ENCODE results near the gene TMC3. TPM values are rescaled to one million over a fixed set of nuclear protein-coding genes. Genes with fewer than 3 reads are reported as not detected.

Gene TMC3
- total and polyA plus RNA-seq, 4 donors = 0.02 to 0.13 TPM; not detected in 2

DNA sequence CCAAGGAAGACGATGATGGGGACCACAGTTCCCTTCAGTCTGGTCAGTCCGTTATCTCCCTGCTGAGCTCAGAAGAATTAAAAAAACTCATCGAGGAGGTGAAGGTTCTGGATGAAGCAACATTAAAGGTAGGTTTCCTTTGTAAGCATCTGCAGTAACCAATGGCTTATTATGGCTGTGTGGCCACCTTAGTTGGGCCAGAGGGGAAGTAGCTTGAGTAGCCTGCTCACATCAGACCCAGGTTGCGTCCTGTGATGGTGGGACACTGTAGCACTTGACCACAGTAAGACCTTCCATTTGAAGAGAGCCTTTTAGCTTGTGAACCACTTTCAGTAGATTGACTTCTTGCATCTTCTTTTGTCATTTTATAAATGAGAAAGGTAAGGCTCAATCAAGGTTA, 72.6 kb downstream of the TMC3 start:
- WGBS = 86% methylated on average over 4 of the region's 4 CpGs

DNA sequence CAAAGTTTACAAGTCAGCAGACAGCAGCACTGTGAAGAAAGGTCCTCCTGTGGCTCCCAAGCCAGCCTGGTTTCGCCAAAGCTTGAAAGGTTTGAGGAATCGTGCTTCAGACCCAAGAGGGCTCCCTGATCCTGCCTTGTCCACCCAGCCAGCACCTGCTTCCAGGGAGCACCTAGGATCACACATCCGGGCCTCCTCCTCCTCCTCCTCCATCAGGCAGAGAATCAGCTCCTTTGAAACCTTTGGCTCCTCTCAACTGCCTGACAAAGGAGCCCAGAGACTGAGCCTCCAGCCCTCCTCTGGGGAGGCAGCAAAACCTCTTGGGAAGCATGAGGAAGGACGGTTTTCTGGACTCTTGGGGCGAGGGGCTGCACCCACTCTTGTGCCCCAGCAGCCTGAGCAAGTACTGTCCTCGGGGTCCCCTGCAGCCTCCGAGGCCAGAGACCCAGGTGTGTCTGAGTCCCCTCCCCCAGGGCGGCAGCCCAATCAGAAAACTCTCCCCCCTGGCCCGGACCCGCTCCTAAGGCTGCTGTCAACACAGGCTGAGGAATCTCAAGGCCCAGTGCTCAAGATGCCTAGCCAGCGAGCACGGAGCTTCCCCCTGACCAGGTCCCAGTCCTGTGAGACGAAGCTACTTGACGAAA, 74.3 kb downstream of the TMC3 start:
- 77% methylated on average over 14 of the region's 14 CpGs for WGBS
- no peak overlapping the region for H3K27ac ChIP-seq (ENCODE audit: low read depth in 1 of 2, low read length in 2 of 2)
- H3K4me3 ChIP-seq (ENCODE audit: low read depth in 1 of 3, low read length in 3 of 3) = peak overlapping the region in 1 of 3 donors; percentile 6
- no peaks in the 10 kb centered on the region for H3K9me3 ChIP-seq (ENCODE audit: control insufficient read depth in 4 of 4, low read length in 3 of 4)
- peaks cover 5 to 24% (median 16%) of the 10 kb centered on the region in 4 donors for H3K4me1 ChIP-seq (ENCODE audit: control insufficient read depth in 4 of 4, insufficient read depth in 4 of 4, low read length in 3 of 4)
- no peak for DNase-seq (ENCODE audit: low spot score)
- peaks cover 0 to 2% (median 0%) of the 10 kb centered on the region in 4 donors for H3K36me3 ChIP-seq (ENCODE audit: control insufficient read depth in 4 of 4, insufficient read depth in 3 of 4, low read depth in 1 of 4, low read length in 3 of 4)
- H3K9ac ChIP-seq (ENCODE audit: low read depth in 1 of 2, low read length in 2 of 2) = peak overlapping the region in 1 of 2 donors; percentile 25
- no peaks in the 10 kb centered on the region for H3K27me3 ChIP-seq (ENCODE audit: control insufficient read depth in 4 of 4, insufficient read depth in 4 of 4, low read length in 3 of 4)
- TF ChIP-seq YY1 (IDR thresholded peaks at IDR 0.05) = no peak
- TF ChIP-seq HNF4A (conservative IDR thresholded peaks at IDR 0.05) = no peak
- TF ChIP-seq HNF4G (IDR thresholded peaks at IDR 0.05) = no peak
- TF ChIP-seq RXRA (IDR thresholded peaks at IDR 0.05) = no peak
- TF ChIP-seq SP1 (IDR thresholded peaks at IDR 0.05) = no peak
- no peak for TF ChIP-seq CTCF (IDR thresholded peaks at IDR 0.05; ENCODE audit: low read depth, low read length, missing input control)
- no peak for TF ChIP-seq RAD21 (IDR thresholded peaks at IDR 0.05)
- TF ChIP-seq GABPA (IDR thresholded peaks at IDR 0.05 in 1 of 2, conservative IDR thresholded peaks at IDR 0.05 in 1 of 2) = no peak
- no peak for TF ChIP-seq ZBTB33 (IDR thresholded peaks at IDR 0.05)
- no peak for TF ChIP-seq EGR1 (IDR thresholded peaks at IDR 0.05; ENCODE audit: low read depth in 2 of 2)
- no peak for TF ChIP-seq MAX (IDR thresholded peaks at IDR 0.05)
- no peak for TF ChIP-seq TAF1 (conservative IDR thresholded peaks at IDR 0.05)
- TF ChIP-seq FOXA1 (IDR thresholded peaks at IDR 0.05) = no peak
- TF ChIP-seq JUND (IDR thresholded peaks at IDR 0.05) = no peak
- TF ChIP-seq NR2F2 (IDR thresholded peaks at IDR 0.05) = no peak

More for the DNA sequence above, 72.6 kb downstream of the TMC3 start:
- H3K27ac ChIP-seq (ENCODE audit: low read depth in 1 of 2, low read length in 2 of 2) = peak overlapping the region; percentile 7 to 37
- H3K9me3 ChIP-seq (ENCODE audit: control insufficient read depth in 4 of 4, low read length in 3 of 4) = no peaks in the 10 kb centered on the region
- peaks cover 5 to 24% (median 16%) of the 10 kb centered on the region in 4 donors for H3K4me1 ChIP-seq (ENCODE audit: control insufficient read depth in 4 of 4, insufficient read depth in 4 of 4, low read length in 3 of 4)
- TF ChIP-seq YY1 (IDR thresholded peaks at IDR 0.05) = no peak
- no peak for TF ChIP-seq HNF4G (IDR thresholded peaks at IDR 0.05)
- no peak for TF ChIP-seq SP1 (IDR thresholded peaks at IDR 0.05)
- TF ChIP-seq REST (IDR thresholded peaks at IDR 0.05) = no peak
- TF ChIP-seq RXRA (IDR thresholded peaks at IDR 0.05) = no peak
- TF ChIP-seq EGR1 (IDR thresholded peaks at IDR 0.05; ENCODE audit: low read depth in 2 of 2) = no peak
- H3K9ac ChIP-seq (ENCODE audit: low read depth in 1 of 2, low read length in 2 of 2) = no peak overlapping the region
- no peaks in the 10 kb centered on the region for H3K27me3 ChIP-seq (ENCODE audit: control insufficient read depth in 4 of 4, insufficient read depth in 4 of 4, low read length in 3 of 4)
- H3K36me3 ChIP-seq (ENCODE audit: control insufficient read depth in 4 of 4, insufficient read depth in 3 of 4, low read depth in 1 of 4, low read length in 3 of 4) = peaks cover 0 to 9% (median 5%) of the 10 kb centered on the region in 4 donors
- H3K4me3 ChIP-seq (ENCODE audit: low read depth in 1 of 3, low read length in 3 of 3) = no peak overlapping the region
- DNase-seq (ENCODE audit: low spot score) = no peak
